Prostate gland (tissue), 2 donors: ENCODE results near the gene ZNF579.

ENCODE experiments used
- POLR2A ChIP-seq: fragments of 450-650 bp; IDR thresholded peaks from one replicate; pipeline ENCODE4 v1.6.1; 2016; ENCODE audit warnings: antibody characterized with exemption, mild to moderate bottlenecking
- TF ChIP-seq, protein P1 (sequence below), 4 experiments: fragments of 200-600 bp in 2 of 4; fragments of 450-650 bp in 2 of 4; sonication (generic) in 2 of 4; IDR thresholded peaks; 1 replicate in 3 of 4; 2 replicates in 1 of 4; pipeline ENCODE4 v1.5.1; 2016 to 2019; ENCODE audit warnings: antibody characterized with exemption in 4 of 4, mild to moderate bottlenecking in 2 of 4, moderate library complexity in 2 of 4

DNA sequence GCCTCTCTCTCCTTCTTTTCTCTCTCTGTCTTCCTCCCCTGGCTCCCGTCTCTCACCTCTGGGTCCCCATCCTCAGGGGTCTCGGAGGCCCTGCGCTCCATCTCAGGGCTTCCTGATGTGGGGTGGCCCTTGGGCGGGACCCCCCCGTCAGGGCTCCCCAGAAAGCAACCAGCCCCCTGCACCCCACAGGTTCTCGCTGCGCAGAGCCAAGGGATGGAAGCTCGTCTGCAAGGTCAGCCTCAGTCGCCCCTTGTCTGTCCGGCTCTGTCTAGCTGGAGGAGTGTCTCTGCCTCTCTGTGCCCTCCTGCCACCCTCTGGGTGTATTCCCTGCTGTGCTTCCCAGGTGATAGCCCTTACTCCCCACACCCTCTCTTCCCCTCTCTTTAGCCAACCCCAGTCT is 35.2 kb downstream of the ZNF579 start, which contains the start of gene SBK3:
- TF ChIP-seq, protein P1, sequence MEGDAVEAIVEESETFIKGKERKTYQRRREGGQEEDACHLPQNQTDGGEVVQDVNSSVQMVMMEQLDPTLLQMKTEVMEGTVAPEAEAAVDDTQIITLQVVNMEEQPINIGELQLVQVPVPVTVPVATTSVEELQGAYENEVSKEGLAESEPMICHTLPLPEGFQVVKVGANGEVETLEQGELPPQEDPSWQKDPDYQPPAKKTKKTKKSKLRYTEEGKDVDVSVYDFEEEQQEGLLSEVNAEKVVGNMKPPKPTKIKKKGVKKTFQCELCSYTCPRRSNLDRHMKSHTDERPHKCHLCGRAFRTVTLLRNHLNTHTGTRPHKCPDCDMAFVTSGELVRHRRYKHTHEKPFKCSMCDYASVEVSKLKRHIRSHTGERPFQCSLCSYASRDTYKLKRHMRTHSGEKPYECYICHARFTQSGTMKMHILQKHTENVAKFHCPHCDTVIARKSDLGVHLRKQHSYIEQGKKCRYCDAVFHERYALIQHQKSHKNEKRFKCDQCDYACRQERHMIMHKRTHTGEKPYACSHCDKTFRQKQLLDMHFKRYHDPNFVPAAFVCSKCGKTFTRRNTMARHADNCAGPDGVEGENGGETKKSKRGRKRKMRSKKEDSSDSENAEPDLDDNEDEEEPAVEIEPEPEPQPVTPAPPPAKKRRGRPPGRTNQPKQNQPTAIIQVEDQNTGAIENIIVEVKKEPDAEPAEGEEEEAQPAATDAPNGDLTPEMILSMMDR (IDR thresholded peaks at IDR 0.05) = no peak
- TF ChIP-seq POLR2A = no peak
